CD4-positive, alpha-beta T cell (primary cell): ENCODE measurements around the gene FAM120A. TPM values are rescaled to one million over a fixed set of nuclear protein-coding genes. Genes with fewer than 3 reads are reported as not detected.

Experiments
- ATAC-seq: fragments of 200-7000 bp; cut with Tn5 transposase; one replicate; pipeline ENCODE4 v1.10.0; 2022; ENCODE audit warnings: mild to moderate bottlenecking; ENCODE audit not compliant: poor library complexity
- CTCF ChIA-PET: fragments of 350-600 bp; sonication (Branson Sonifier 250); formaldehyde crosslinking; loops from one replicate; lab custom pipeline; 2021; ENCODE audit warnings: antibody characterized with exemption, inconsistent platforms; lab: Charles Lee
- POLR2A ChIA-PET: fragments of 350-600 bp; sonication (Branson Sonifier 250); formaldehyde crosslinking; loops from one replicate; lab custom pipeline; 2021; ENCODE audit warnings: antibody characterized with exemption, inconsistent platforms; lab: Charles Lee
- DNase-seq, 14 experiments: peaks; one replicate each; pipeline ENCODE4 v3.0.0-alpha.2; 2013 to 2020; ENCODE audit warnings: mixed read lengths in 2 of 14
- H3K27ac ChIP-seq, 2 donors: one replicate each; pipeline versions ENCODE4 v1.5.1 to v1.7.0; 2013; ENCODE audit warnings: low read length in 2 of 2, low read depth in 1 of 2, mild to moderate bottlenecking in 1 of 2
- H3K27me3 ChIP-seq, 2 experiments: 1 replicate in 1 of 2; 2 replicates in 1 of 2; pipeline versions ENCODE4 v1.6.1 to v1.7.0; 2013; ENCODE audit warnings: low read length in 2 of 2, control low read depth in 1 of 2, mild to moderate bottlenecking in 1 of 2, moderate library complexity in 1 of 2; ENCODE audit not compliant: insufficient read depth in 2 of 2, control insufficient read depth in 1 of 2
- H3K36me3 ChIP-seq: one replicate; pipeline ENCODE4 v1.6.1; 2013; ENCODE audit warnings: low read length, control low read depth; ENCODE audit not compliant: insufficient read depth
- H3K4me1 ChIP-seq: one replicate; pipeline ENCODE4 v1.6.1; 2013; ENCODE audit warnings: low read length, control low read depth; ENCODE audit not compliant: insufficient read depth
- H3K4me3 ChIP-seq: one replicate; pipeline ENCODE4 v1.5.1; 2013; ENCODE audit warnings: mild to moderate bottlenecking, low read length, moderate library complexity
- H3K9me3 ChIP-seq, 2 experiments: 1 replicate in 1 of 2; 2 replicates in 1 of 2; pipeline versions ENCODE4 v1.6.1 to v1.7.0; 2013; ENCODE audit warnings: low read length in 2 of 2, mild to moderate bottlenecking in 2 of 2, control low read depth in 1 of 2, moderate library complexity in 1 of 2; ENCODE audit not compliant: control insufficient read depth in 1 of 2, insufficient read depth in 1 of 2
- H3K27ac Mint-ChIP-seq: one replicate; pipeline ENCODE4 v1.8.0; 2020; ENCODE audit warnings: mixed read lengths
- H3K27me3 Mint-ChIP-seq: one replicate; pipeline ENCODE4 v1.8.0; 2021; ENCODE audit warnings: mixed read lengths
- H3K36me3 Mint-ChIP-seq: one replicate; pipeline ENCODE4 v1.8.0; 2021; ENCODE audit warnings: low read depth, mixed read lengths
- H3K4me1 Mint-ChIP-seq: one replicate; pipeline ENCODE4 v1.8.0; 2021; ENCODE audit warnings: low read depth, mixed read lengths
- H3K4me3 Mint-ChIP-seq: one replicate; pipeline ENCODE4 v1.8.0; 2020; ENCODE audit warnings: mild to moderate bottlenecking, mixed read lengths
- H3K9me3 Mint-ChIP-seq: one replicate; pipeline ENCODE4 v1.8.0; 2020; ENCODE audit warnings: mixed read lengths
- CTCF ChIP-seq: fragments of 200-600 bp; IDR thresholded peaks from one replicate; pipeline ENCODE4 v1.8.0; 2022; ENCODE audit warnings: antibody characterized with exemption, mild to moderate bottlenecking
- intact Hi-C, 2 experiments: fragments of 100-400 bp; cut with DNase I in 1 of 2; cut with micrococcal nuclease in 1 of 2; formaldehyde crosslinking; loops; one replicate each; pipeline versions ENCODE4 v1.15.1 to v1.9.0; 2023 to 2025; cut with DNase I, micrococcal nuclease
- total RNA-seq, 174 experiments: library from RNA in 2 of 174; stranded (reverse) in 2 of 174; gene quantifications; one replicate each; pipeline ENCODE4 v1.2.3 and lab custom pipeline; 2021 to 2026

FAM120A gene
- total RNA-seq, 2 experiments from 2014 or later = 46.5 to 51.7 TPM

GRCh38 chr9:93479726-93480125 lies 28.2 kb downstream of the FAM120A start:
- Mint-ChIP-seq H3K9me3 (no peaks in the 10 kb centered on the region), H3K27me3 (no peaks in the 10 kb centered on the region), H3K27ac (no peak overlapping the region), H3K4me3 (no peak overlapping the region), H3K4me1 (peaks cover 52% of the 10 kb centered on the region), H3K36me3 (peaks cover 85% of the 10 kb centered on the region)
- TF ChIP-seq CTCF = no peak
- intact Hi-C loops = no loop called here
- H3K9me3 ChIP-seq = no peaks in the 10 kb centered on the region
- ATAC-seq = no peak
- H3K4me1 ChIP-seq = peaks cover 9% of the 10 kb centered on the region
- H3K27ac ChIP-seq = no peak overlapping the region
- POLR2A ChIA-PET = no interaction called here
- no peaks in the 10 kb centered on the region for H3K27me3 ChIP-seq
- CTCF ChIA-PET = no interaction called here
- DNase-seq = no peak
- no peak overlapping the region for H3K4me3 ChIP-seq
- H3K36me3 ChIP-seq = peaks cover 54% of the 10 kb centered on the region

- ChIA-PET POLR2A (no interaction called here), CTCF (no interaction called here)
- no peaks in the 10 kb centered on the region for H3K9me3 Mint-ChIP-seq
- Histone ChIP-seq H3K4me1 (peaks cover 9% of the 10 kb centered on the region), H3K27me3 (no peaks in the 10 kb centered on the region), H3K4me3 (no peak overlapping the region), H3K36me3 (peaks cover 55% of the 10 kb centered on the region), H3K27ac (no peak overlapping the region), H3K9me3 (no peaks in the 10 kb centered on the region)
- H3K27me3 Mint-ChIP-seq = no peaks in the 10 kb centered on the region
- DNase-seq = no peak
- H3K27ac Mint-ChIP-seq = no peak overlapping the region
- no peak for ATAC-seq
- H3K4me1 Mint-ChIP-seq = peaks cover 50% of the 10 kb centered on the region
- H3K4me3 Mint-ChIP-seq = no peak overlapping the region
- no peak for TF ChIP-seq CTCF
- peaks cover 84% of the 10 kb centered on the region for H3K36me3 Mint-ChIP-seq
- intact Hi-C loops = no loop called here
These were observed 28.8 kb downstream of the FAM120A start for GRCh38 chr9:93480262-93480661.

GRCh38 chr9:93480728-93481324 lies 29.3 kb downstream of the FAM120A start:
- H3K9me3 ChIP-seq = no peaks in the 10 kb centered on the region
- Mint-ChIP-seq H3K27me3 (no peaks in the 10 kb centered on the region), H3K4me3 (no peak overlapping the region), H3K4me1 (peaks cover 49% of the 10 kb centered on the region), H3K27ac (peak overlapping the region; percentile 14), H3K9me3 (no peaks in the 10 kb centered on the region), H3K36me3 (peaks cover 83% of the 10 kb centered on the region)
- H3K27me3 ChIP-seq = no peaks in the 10 kb centered on the region
- peaks cover 9% of the 10 kb centered on the region for H3K4me1 ChIP-seq
- ATAC-seq (no peak), DNase-seq (no peak)
- intact Hi-C loops = no loop called here
- no peak overlapping the region for H3K27ac ChIP-seq
- TF ChIP-seq CTCF = no peak
- POLR2A ChIA-PET = no interaction called here
- CTCF ChIA-PET = no interaction called here
- peaks cover 61% of the 10 kb centered on the region for H3K36me3 ChIP-seq
- no peak overlapping the region for H3K4me3 ChIP-seq
